HepG2 (cell line): Measurements from ENCODE around the gene OLAH.

Experiments used
- KDM5A ChIP-seq: fragments of 200-600 bp; sonication (generic); IDR thresholded peaks from 2 replicates; pipeline ENCODE4 v1.7.0; 2018; ENCODE audit warnings: antibody characterized with exemption, mild to moderate bottlenecking, low read length, borderline replicate concordance
- POLR2AphosphoS5 ChIP-seq: IDR thresholded peaks from 2 replicates; pipeline ENCODE4 v1.6.1; 2012; ENCODE audit warnings: low read depth, low read length
- USF2 ChIP-seq, 2 experiments: sonication (generic) in 1 of 2; formaldehyde crosslinking in 1 of 2; IDR thresholded peaks; 2 replicates each; pipeline versions ENCODE4 v1.5.1 to v1.6.1; 2011 to 2020; ENCODE audit warnings: borderline replicate concordance in 1 of 2, low read depth in 1 of 2, low read length in 1 of 2, mild to moderate bottlenecking in 1 of 2, missing genetic modification reagents in 1 of 2, moderate library complexity in 1 of 2

GRCh38 chr10:15049533-15049932 is 5.8 kb downstream of the OLAH start:
- no peak for TF ChIP-seq KDM5A
- TF ChIP-seq POLR2AphosphoS5 = no peak
- TF ChIP-seq USF2 (IDR thresholded peaks at IDR 0.05; ENCODE audit: low read depth, low read length) = no peak
- TF ChIP-seq USF2 (CRISPR knock-in tag; IDR thresholded peaks at IDR 0.05; ENCODE audit: borderline replicate concordance) = no peak
